PFSK-1 (cell line): ENCODE data around the gene PLCXD1.

ENCODE experiments used
- FOXP2 ChIP-seq: optimal IDR thresholded peaks from 2 replicates; pipeline ENCODE3; 2011; ENCODE audit warnings: borderline replicate concordance, control low read depth, inconsistent platforms; ENCODE audit not compliant: insufficient read depth; ENCODE audit errors: extremely low read length, extremely low read depth
- POLR2AphosphoS5 ChIP-seq: IDR thresholded peaks from 2 replicates; pipeline ENCODE4 v1.6.1; 2012; ENCODE audit warnings: low read depth, mild to moderate bottlenecking, control low read depth, low read length, moderate library complexity
- SIN3A ChIP-seq: IDR thresholded peaks from 2 replicates; pipeline ENCODE4 v1.6.1; 2012; ENCODE audit warnings: mild to moderate bottlenecking, low read length, moderate library complexity, borderline replicate concordance; ENCODE audit not compliant: insufficient read depth
- TAF1 ChIP-seq: IDR thresholded peaks from 2 replicates; pipeline ENCODE4 v1.6.1; 2012; ENCODE audit warnings: low read length, control low read depth, borderline replicate concordance; ENCODE audit not compliant: insufficient read depth
- TF ChIP-seq, protein P1 (sequence below), 2 experiments: IDR thresholded peaks; 2 replicates each; pipeline versions ENCODE4 v1.6.1 to v1.8.0; 2011 to 2012; ENCODE audit warnings: low read depth in 2 of 2, low read length in 2 of 2, control low read depth in 1 of 2, inconsistent platforms in 1 of 2, mild to moderate bottlenecking in 1 of 2, moderate library complexity in 1 of 2; ENCODE audit not compliant: insufficient read depth in 1 of 2

Gene PLCXD1

DNA sequence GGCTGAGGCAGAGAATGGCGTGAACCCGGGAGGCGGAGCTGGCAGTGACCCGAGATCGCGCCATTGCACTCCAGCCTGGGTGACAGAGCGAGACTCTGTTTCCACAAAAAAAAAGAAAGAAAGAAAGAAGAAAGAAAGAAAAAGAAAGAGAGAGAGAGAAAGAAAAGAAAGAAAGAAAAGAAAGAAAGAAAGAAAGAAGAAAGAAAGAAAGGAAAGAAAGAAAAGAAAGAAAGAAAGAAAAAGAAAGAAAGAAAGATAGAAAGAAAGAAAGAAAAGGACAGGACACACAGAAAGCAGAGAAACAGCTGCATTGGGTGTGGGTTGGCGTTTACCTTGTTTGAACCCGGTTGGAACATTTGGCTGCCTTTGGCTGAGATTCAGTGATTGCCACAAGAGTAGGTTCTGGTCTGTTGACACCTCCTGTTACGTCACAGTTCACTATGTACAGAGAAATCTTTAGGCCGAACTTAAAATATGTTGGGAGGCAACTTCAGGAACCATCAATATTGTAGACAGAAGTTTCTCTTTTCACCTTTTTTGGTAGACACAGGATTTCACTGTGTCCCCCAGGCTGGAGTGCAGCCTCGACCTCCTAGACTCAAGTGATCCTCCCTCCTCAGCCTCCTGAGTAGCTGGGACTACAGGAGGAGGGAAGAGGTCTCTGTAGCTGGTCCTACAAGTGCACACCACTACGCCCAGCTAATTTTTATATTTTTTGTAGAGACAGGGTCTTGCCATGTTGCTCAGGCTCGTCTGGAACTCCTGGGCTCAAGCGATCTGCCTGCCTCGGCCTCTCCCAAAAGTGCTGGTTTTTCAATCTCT is 16.3 kb upstream of the PLCXD1 start:
- TF ChIP-seq TAF1 (no peak), FOXP2 (no peak), SIN3A (no peak), POLR2AphosphoS5 (no peak)
- TF ChIP-seq, protein P1, sequence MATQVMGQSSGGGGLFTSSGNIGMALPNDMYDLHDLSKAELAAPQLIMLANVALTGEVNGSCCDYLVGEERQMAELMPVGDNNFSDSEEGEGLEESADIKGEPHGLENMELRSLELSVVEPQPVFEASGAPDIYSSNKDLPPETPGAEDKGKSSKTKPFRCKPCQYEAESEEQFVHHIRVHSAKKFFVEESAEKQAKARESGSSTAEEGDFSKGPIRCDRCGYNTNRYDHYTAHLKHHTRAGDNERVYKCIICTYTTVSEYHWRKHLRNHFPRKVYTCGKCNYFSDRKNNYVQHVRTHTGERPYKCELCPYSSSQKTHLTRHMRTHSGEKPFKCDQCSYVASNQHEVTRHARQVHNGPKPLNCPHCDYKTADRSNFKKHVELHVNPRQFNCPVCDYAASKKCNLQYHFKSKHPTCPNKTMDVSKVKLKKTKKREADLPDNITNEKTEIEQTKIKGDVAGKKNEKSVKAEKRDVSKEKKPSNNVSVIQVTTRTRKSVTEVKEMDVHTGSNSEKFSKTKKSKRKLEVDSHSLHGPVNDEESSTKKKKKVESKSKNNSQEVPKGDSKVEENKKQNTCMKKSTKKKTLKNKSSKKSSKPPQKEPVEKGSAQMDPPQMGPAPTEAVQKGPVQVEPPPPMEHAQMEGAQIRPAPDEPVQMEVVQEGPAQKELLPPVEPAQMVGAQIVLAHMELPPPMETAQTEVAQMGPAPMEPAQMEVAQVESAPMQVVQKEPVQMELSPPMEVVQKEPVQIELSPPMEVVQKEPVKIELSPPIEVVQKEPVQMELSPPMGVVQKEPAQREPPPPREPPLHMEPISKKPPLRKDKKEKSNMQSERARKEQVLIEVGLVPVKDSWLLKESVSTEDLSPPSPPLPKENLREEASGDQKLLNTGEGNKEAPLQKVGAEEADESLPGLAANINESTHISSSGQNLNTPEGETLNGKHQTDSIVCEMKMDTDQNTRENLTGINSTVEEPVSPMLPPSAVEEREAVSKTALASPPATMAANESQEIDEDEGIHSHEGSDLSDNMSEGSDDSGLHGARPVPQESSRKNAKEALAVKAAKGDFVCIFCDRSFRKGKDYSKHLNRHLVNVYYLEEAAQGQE (IDR thresholded peaks at IDR 0.05; ENCODE audit: insufficient read depth in 1 of 2, low read depth in 2 of 2, low read length in 2 of 2): no peak

DNA sequence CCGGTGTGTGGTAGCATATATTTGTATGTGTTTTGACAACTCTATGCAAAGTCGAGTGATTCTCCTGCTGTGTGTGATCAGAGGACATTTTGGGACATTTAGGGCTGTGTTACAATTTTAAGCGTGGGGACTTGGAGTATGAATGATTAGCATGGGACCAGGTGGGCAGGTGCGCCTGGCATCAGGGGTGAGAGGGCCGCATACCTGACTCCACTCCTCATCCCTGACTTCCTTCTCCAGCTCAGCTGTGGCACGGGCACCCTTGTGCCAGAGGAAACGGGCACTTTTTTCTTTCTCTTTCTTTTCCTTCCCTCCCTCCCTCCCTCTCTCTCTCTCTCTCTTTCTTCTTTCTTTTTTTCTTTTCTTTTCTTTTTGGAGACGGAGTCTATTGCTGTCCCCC is 15.7 kb upstream of the PLCXD1 start:
- TF ChIP-seq SIN3A: no peak
- TF ChIP-seq, protein P1 (IDR thresholded peaks at IDR 0.05; ENCODE audit: insufficient read depth in 1 of 2, low read depth in 2 of 2, low read length in 2 of 2): no peak
- TF ChIP-seq FOXP2: no peak
- no peak for TF ChIP-seq POLR2AphosphoS5
- TF ChIP-seq TAF1: no peak

DNA sequence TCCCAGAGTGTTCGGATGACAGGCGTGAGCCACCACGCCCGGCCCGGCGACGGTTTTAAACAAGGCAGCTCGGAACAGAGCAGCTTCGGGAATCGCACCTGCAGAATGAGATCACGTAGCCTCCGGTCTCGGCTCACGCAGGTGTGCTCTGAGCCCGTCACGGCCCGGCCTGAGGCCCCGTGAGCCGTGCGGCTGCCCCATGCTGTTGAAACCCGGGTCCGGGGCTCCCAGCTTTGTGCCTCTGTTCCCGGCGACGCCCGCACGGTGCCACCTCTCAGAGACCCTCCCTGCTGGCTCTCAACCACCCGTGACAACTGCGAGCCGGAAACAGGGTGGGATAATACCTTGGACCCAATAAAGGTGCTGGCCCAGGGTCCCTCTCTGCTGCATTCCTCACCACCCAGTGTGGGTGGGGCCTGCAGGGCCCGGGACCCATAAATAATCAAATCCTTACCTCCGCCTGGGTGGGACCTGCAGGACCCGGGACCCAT is 13.4 kb upstream of the PLCXD1 start:
- TF ChIP-seq, protein P1 (IDR thresholded peaks at IDR 0.05; ENCODE audit: insufficient read depth in 1 of 2, low read depth in 2 of 2, low read length in 2 of 2): no peak
- TF ChIP-seq FOXP2 (no peak), SIN3A (no peak), POLR2AphosphoS5 (no peak)

DNA sequence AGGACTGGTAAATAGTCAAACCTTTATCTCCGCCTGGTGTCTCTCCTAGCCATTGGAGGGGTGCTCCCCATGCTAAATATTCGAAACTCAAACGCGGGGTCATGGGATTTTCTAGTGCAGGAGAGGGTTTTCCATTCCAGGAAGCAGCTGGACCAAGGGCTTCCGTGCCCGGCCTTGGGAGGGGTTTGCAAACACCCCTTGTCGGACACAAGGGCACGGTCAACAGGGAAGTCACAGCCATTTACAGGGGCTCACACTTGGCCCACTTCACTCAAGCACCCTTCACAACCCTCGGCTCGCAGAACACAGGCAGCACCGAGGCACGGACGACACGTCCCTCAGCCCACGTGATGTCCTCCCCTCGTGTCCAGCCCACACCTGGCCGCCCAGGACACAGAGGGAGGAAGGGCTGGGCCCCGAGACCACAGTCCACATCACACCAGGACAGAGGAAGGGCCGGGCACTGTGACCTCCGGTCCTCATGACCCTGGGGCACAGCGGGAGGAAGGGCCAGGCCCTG is 10.3 kb upstream of the PLCXD1 start:
- TF ChIP-seq POLR2AphosphoS5: no peak
- no peak for TF ChIP-seq SIN3A
- TF ChIP-seq TAF1: no peak
- no peak for TF ChIP-seq FOXP2
- TF ChIP-seq, protein P1 (IDR thresholded peaks at IDR 0.05; ENCODE audit: insufficient read depth in 1 of 2, low read depth in 2 of 2, low read length in 2 of 2): no peak
